SK-N-SH (cell line): ENCODE measurements around the gene SLC22A5. TPM values are rescaled to one million over a fixed set of nuclear protein-coding genes. Genes with fewer than 3 reads are reported as not detected.

ENCODE experiments used
- CTCF ChIA-PET: fragments of 300-600, 350-600 bp; formaldehyde crosslinking; extraction: SDS; loops from one replicate; lab custom pipeline; 2021; lab: Yijun Ruan, JAX
- POLR2A ChIA-PET: fragments of 350-600 bp; sonication (Branson Sonifier 250); formaldehyde crosslinking; extraction: SDS; loops from one replicate; lab custom pipeline; 2020; ENCODE audit warnings: antibody characterized with exemption, inconsistent platforms; lab: Yijun Ruan, JAX
- DNase-seq: peaks from one replicate; pipeline ENCODE4 v3.0.0; 2012
- H2AFZ ChIP-seq: fragments of 200-600 bp; sonication (generic); 2 replicates; pipeline ENCODE4 v1.8.1; 2016; ENCODE audit warnings: antibody characterized with exemption, mild to moderate bottlenecking, low read depth
- H3F3A ChIP-seq: fragments of 200-600 bp; sonication (generic); replicated peaks from 2 replicates; pipeline ENCODE3; 2016; ENCODE audit warnings: antibody characterized with exemption, mild to moderate bottlenecking; ENCODE audit not compliant: insufficient read depth
- H3K27ac ChIP-seq, 2 experiments: fragments of 200-500 bp in 1 of 2; fragments of 200-600 bp in 1 of 2; sonication (Bioruptor generic) in 1 of 2; sonication (generic), shearing (Covaris generic) in 1 of 2; 2 replicates each; pipeline versions ENCODE4 v1.5.1 to v1.6.1; 2014 to 2016; ENCODE audit warnings: low read depth in 2 of 2, inconsistent platforms in 1 of 2, low read length in 1 of 2, mild to moderate bottlenecking in 1 of 2, mixed read lengths in 1 of 2
- H3K27me3 ChIP-seq: fragments of 200-600 bp; sonication (generic), shearing (Covaris generic); 2 replicates; pipeline ENCODE4 v1.6.1; 2016; ENCODE audit warnings: mixed run types; ENCODE audit not compliant: insufficient read depth
- H3K36me3 ChIP-seq, 2 experiments: fragments of 200-500 bp in 1 of 2; fragments of 200-600 bp in 1 of 2; sonication (Bioruptor generic) in 1 of 2; sonication (generic) in 1 of 2; replicated peaks in 1 of 2; 2 replicates each; pipeline versions ENCODE3 to v1.5.1; 2014 to 2016; ENCODE audit warnings: low read length in 1 of 2, mild to moderate bottlenecking in 1 of 2; ENCODE audit not compliant: insufficient read depth in 2 of 2, control insufficient read depth in 1 of 2
- H3K4me1 ChIP-seq, 2 experiments: fragments of 200-500 bp in 1 of 2; fragments of 200-600 bp in 1 of 2; sonication (Bioruptor generic) in 1 of 2; sonication (generic), shearing (Covaris generic) in 1 of 2; 2 replicates each; pipeline versions ENCODE4 v1.5.1 to v1.6.1; 2014 to 2016; ENCODE audit warnings: low read depth in 1 of 2, low read length in 1 of 2, mixed run types in 1 of 2; ENCODE audit not compliant: insufficient read depth in 2 of 2, control insufficient read depth in 1 of 2
- H3K4me2 ChIP-seq: fragments of 200-600 bp; sonication (generic), shearing (Covaris generic); 2 replicates; pipeline ENCODE4 v1.6.1; 2017; ENCODE audit warnings: mixed run types
- H3K4me3 ChIP-seq, 2 experiments: fragments of 200-500 bp in 1 of 2; fragments of 200-600 bp in 1 of 2; sonication (Bioruptor generic) in 1 of 2; sonication (generic), shearing (Covaris generic) in 1 of 2; 2 replicates each; pipeline versions ENCODE4 v1.5.1 to v1.8.1; 2014 to 2016; ENCODE audit warnings: low read depth in 2 of 2, inconsistent platforms in 1 of 2, low read length in 1 of 2, mild to moderate bottlenecking in 1 of 2, mixed read lengths in 1 of 2, moderate library complexity in 1 of 2
- H3K79me2 ChIP-seq: fragments of 200-600 bp; sonication (generic); 2 replicates; pipeline ENCODE4 v1.8.1; 2017; ENCODE audit warnings: mild to moderate bottlenecking; ENCODE audit not compliant: insufficient read depth
- H3K9ac ChIP-seq: fragments of 200-600 bp; sonication (generic); 2 replicates; pipeline ENCODE4 v1.6.1; 2017; ENCODE audit warnings: mixed run types
- H3K9me2 ChIP-seq: fragments of 200-600 bp; sonication (generic); 2 replicates; pipeline ENCODE4 v1.6.1; 2017; ENCODE audit warnings: mixed run types
- H3K9me3 ChIP-seq: fragments of 200-600 bp; sonication (generic); 2 replicates; pipeline ENCODE4 v1.6.1; 2017; ENCODE audit warnings: mixed run types, mild to moderate bottlenecking, moderate library complexity
- H4K20me1 ChIP-seq: fragments of 200-600 bp; sonication (generic); 2 replicates; pipeline ENCODE4 v1.6.1; 2017; ENCODE audit warnings: mild to moderate bottlenecking, mixed run types; ENCODE audit not compliant: insufficient read depth
- ELF1 ChIP-seq: IDR thresholded peaks from 2 replicates; pipeline ENCODE4 v1.4.0; 2012
- EP300 ChIP-seq, 2 experiments: IDR thresholded peaks; 2 replicates each; pipeline versions ENCODE4 v1.4.0 to v1.6.1; 2012; ENCODE audit warnings: borderline replicate concordance in 1 of 2, low read depth in 1 of 2, low read length in 1 of 2
- FOSL2 ChIP-seq: IDR thresholded peaks from 2 replicates; pipeline ENCODE4 v1.4.0; 2012; ENCODE audit warnings: low read depth, mild to moderate bottlenecking, moderate library complexity, borderline replicate concordance
- FOXJ3 ChIP-seq: sonication (generic); formaldehyde crosslinking; IDR thresholded peaks from 2 replicates; pipeline ENCODE4 v1.5.1; 2020; ENCODE audit warnings: mild to moderate bottlenecking, missing genetic modification reagents
- FOXM1 ChIP-seq: IDR thresholded peaks from 2 replicates; pipeline ENCODE4 v1.4.0; 2012; ENCODE audit warnings: low read depth, mild to moderate bottlenecking
- GABPA ChIP-seq: IDR thresholded peaks from 2 replicates; pipeline ENCODE4 v1.4.0; 2012; ENCODE audit warnings: low read depth, mild to moderate bottlenecking
- GATA2 ChIP-seq: sonication (generic); formaldehyde crosslinking; IDR thresholded peaks from 2 replicates; pipeline ENCODE4 v1.5.0; 2020; ENCODE audit warnings: mild to moderate bottlenecking, missing genetic modification reagents
- IRF3 ChIP-seq: fragments of 150-350 bp; IDR thresholded peaks from 2 replicates; pipeline ENCODE4 v1.6.1; 2016; ENCODE audit warnings: mild to moderate bottlenecking, low read depth, low read length
- MEF2A ChIP-seq: IDR thresholded peaks from 2 replicates; pipeline ENCODE4 v1.4.0; 2012; ENCODE audit warnings: low read depth, borderline replicate concordance
- MXI1 ChIP-seq: IDR thresholded peaks from 2 replicates; pipeline ENCODE4 v1.6.1; 2012; ENCODE audit warnings: mild to moderate bottlenecking, low read depth, low read length, improper control_type of control experiment
- PBX3 ChIP-seq: IDR thresholded peaks from 2 replicates; pipeline ENCODE4; 2012
- RAD21 ChIP-seq: IDR thresholded peaks from 2 replicates; pipeline ENCODE4 v1.6.1; 2012; ENCODE audit warnings: mild to moderate bottlenecking, low read length
- RCOR1 ChIP-seq: fragments of 150-350 bp; IDR thresholded peaks from 2 replicates; pipeline ENCODE4 v1.6.1; 2017; ENCODE audit warnings: antibody characterized with exemption, low read length
- REST ChIP-seq: IDR thresholded peaks from 2 replicates; pipeline ENCODE4 v1.6.1; 2012; ENCODE audit warnings: mild to moderate bottlenecking, low read depth, low read length, moderate library complexity
- RXRA ChIP-seq: IDR thresholded peaks from 2 replicates; pipeline ENCODE4 v1.4.0; 2012; ENCODE audit warnings: low read depth, mild to moderate bottlenecking, borderline replicate concordance
- SIN3A ChIP-seq: IDR thresholded peaks from 2 replicates; pipeline ENCODE4 v1.6.1; 2012; ENCODE audit warnings: low read depth, mild to moderate bottlenecking, low read length, moderate library complexity, borderline replicate concordance
- TAF1 ChIP-seq: IDR thresholded peaks from 2 replicates; pipeline ENCODE4 v1.6.1; 2012; ENCODE audit warnings: low read depth, mild to moderate bottlenecking, low read length, moderate library complexity, borderline replicate concordance
- TCF12 ChIP-seq: IDR thresholded peaks from 2 replicates; pipeline ENCODE4 v1.4.0; 2012
- WGBS: methylation state at CpG from one replicate; pipeline ENCODE4 v1.1.6; 2017; ENCODE audit warnings: low lambda C conversion rate; 5-methylcytosine and 5-hydroxymethylcytosine counted together
- polyA plus RNA-seq, 3 experiments: library from polyadenylated mRNA; depleted of rRNA; stranded (reverse); fragments of >200 nt; gene quantifications; 2 replicates each; pipeline ENCODE4 v1.2.3, GENCODE V29; 2012
- TF ChIP-seq, protein P1 (sequence below): IDR thresholded peaks from 2 replicates; pipeline ENCODE4 v1.4.0; 2012; ENCODE audit warnings: low read depth, borderline replicate concordance

The SLC22A5 gene
- polyA plus RNA-seq, 1 of the 3 experiments (the other 2 are of a cell fraction) = 8.3 TPM

DNA sequence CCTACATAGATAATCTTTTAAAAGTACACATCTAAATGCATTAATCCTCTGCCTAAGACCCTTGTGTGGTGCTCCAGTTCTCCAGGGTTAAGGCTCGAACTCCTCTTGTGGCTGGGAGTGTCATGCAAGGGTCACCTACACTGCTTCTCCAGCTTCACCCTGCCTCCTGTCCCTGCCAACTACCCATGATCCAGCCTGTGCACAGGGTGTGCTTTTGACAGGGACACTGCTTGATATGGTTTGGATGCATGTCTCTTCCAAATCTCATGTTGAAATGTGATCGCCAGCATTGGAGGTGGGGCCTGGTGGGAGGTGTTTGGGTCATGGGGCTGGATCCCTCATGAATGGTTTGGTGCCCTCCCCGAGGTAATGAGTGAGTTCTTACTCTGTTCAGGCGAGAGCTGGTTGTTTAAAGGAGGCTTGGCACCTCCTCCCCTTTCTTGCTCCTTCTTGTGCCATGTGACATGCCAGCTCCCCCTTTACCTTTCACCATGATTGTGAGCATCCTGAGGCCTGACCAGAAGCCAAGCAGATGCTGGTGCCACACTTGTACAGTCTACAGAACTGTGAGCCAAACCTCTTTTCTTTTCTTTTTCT lies 48.5 kb downstream of the SLC22A5 start:
- Histone ChIP-seq H3K79me2 (no peaks in the 10 kb centered on the region; the same call in 1 of the 2 replicates), H3K27ac (no peak overlapping the region), H3K4me1 (peaks cover 7 to 17% of the 10 kb centered on the region in 2 experiments; a peak in 3 of 4 replicates), H2AFZ (no peak overlapping the region), H3K36me3 (peaks cover 0 to 6% of the 10 kb centered on the region in 2 experiments), H3K27me3 (no peaks in the 10 kb centered on the region), H4K20me1 (no peaks in the 10 kb centered on the region), H3K9me3 (no peaks in the 10 kb centered on the region), H3K9me2 (no peaks in the 10 kb centered on the region), H3F3A (peaks cover 5% of the 10 kb centered on the region), H3K9ac (no peak overlapping the region), H3K4me3 (no peak overlapping the region), H3K4me2 (no peak overlapping the region)
- ChIA-PET POLR2A (interaction anchor here (1.5 kb wide), 1 partner anchor 72 kb away, joined by 3 read pairs; no protein-coding TSS in a partner anchor), CTCF (interaction anchor here (0.6 to 7.9 kb wide), 5 partner anchors 9 to 194 kb away, joined by 3 to 95 read pairs (median 3); partner anchors contain the start of gene IRF1)
- DNase-seq = no peak
- 89% methylated on average over 4 of the region's 4 CpGs for WGBS
- TF ChIP-seq FOXJ3 = no peak

GRCh38 chr5:132418881-132419280 lies 49.4 kb downstream of the SLC22A5 start:
- H3K4me2 ChIP-seq = no peak overlapping the region
- no peaks in the 10 kb centered on the region for H3K9me2 ChIP-seq
- H3K9me3 ChIP-seq = no peaks in the 10 kb centered on the region
- H3K36me3 ChIP-seq = no peaks in the 10 kb centered on the region
- H3F3A ChIP-seq = peaks cover 5% of the 10 kb centered on the region
- H3K4me1 ChIP-seq = peaks cover 7 to 17% of the 10 kb centered on the region in 2 experiments; a peak in 3 of 4 replicates
- no peaks in the 10 kb centered on the region for H4K20me1 ChIP-seq
- no peaks in the 10 kb centered on the region; the same call in 1 of the 2 replicates for H3K79me2 ChIP-seq
- ChIA-PET POLR2A (no interaction called here), CTCF (interaction anchor here (0.8 to 7.9 kb wide), 5 partner anchors 24 to 239 kb away, joined by 3 to 95 read pairs (median 4); partner anchors contain the start of gene IRF1)
- WGBS = 100% methylated on average over 2 of the region's 2 CpGs
- no peak overlapping the region for H2AFZ ChIP-seq
- H3K27ac ChIP-seq = no peak overlapping the region; a peak in 1 of 4 replicates
- TF ChIP-seq, protein P1, sequence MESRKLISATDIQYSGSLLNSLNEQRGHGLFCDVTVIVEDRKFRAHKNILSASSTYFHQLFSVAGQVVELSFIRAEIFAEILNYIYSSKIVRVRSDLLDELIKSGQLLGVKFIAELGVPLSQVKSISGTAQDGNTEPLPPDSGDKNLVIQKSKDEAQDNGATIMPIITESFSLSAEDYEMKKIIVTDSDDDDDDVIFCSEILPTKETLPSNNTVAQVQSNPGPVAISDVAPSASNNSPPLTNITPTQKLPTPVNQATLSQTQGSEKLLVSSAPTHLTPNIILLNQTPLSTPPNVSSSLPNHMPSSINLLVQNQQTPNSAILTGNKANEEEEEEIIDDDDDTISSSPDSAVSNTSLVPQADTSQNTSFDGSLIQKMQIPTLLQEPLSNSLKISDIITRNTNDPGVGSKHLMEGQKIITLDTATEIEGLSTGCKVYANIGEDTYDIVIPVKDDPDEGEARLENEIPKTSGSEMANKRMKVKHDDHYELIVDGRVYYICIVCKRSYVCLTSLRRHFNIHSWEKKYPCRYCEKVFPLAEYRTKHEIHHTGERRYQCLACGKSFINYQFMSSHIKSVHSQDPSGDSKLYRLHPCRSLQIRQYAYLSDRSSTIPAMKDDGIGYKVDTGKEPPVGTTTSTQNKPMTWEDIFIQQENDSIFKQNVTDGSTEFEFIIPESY = no peak
- no peak for TF ChIP-seq TCF12
- TF ChIP-seq MXI1 = no peak
- TF ChIP-seq TAF1 = no peak
- no peak for TF ChIP-seq ELF1
- TF ChIP-seq SIN3A = no peak
- no peak for TF ChIP-seq REST
- no peak for TF ChIP-seq EP300 (IDR thresholded peaks at IDR 0.05; ENCODE audit: borderline replicate concordance in 1 of 2, low read depth in 1 of 2, low read length in 1 of 2)
- TF ChIP-seq GATA2 (CRISPR knock-in tag) = no peak
- no peak for TF ChIP-seq RAD21
- no peak for TF ChIP-seq GABPA
- no peak for TF ChIP-seq FOXM1
- no peak for TF ChIP-seq RCOR1
- no peak for TF ChIP-seq RXRA
- no peak for TF ChIP-seq PBX3
- TF ChIP-seq FOSL2 = no peak
- TF ChIP-seq IRF3 = no peak
- no peak for TF ChIP-seq MEF2A
- no peak overlapping the region for H3K9ac ChIP-seq
- no peak overlapping the region for H3K4me3 ChIP-seq
- no peak for DNase-seq
- no peaks in the 10 kb centered on the region for H3K27me3 ChIP-seq
